ENCODE measurements around the gene DENND2A.
"Not testable (repeated sequence)": the region's sequence is repeated elsewhere in the genome, so short reads cannot be mapped to it uniquely, and the experiment has no call there.

DENND2A gene

GRCh38 chr7:140640727-140641523, at the start of gene DENND2A:
DENND2A (minus strand) TSS chr7:140640813; CDS start chr7:140602397, 38,416 bp downstream.
- DNase-seq = no peak

- DNase-seq = no peak
These were observed 48.9 kb upstream of the DENND2A start for GRCh38 chr7:140689199-140690152.

DNA sequence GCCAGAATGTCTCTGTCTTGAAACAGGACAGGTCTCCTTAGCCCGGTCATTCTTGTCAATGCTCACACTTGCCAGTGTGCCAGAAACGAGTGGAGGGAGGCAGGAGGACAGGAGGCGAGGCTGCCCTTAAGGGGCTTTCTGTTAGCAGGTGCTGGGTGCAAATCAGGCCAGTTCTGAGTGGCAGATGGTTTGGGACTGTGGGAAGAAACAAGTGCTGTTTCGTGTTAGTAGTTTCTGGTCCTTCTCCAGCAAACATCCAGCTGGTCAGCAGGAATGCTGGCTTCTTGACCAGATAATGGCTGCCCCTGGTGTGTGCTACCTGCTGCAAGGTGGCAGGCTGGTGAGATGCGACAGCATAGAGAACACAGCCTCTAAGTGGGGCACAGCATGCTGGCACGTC, 47.7 kb upstream of the DENND2A start:
- no peak for DNase-seq

DNA sequence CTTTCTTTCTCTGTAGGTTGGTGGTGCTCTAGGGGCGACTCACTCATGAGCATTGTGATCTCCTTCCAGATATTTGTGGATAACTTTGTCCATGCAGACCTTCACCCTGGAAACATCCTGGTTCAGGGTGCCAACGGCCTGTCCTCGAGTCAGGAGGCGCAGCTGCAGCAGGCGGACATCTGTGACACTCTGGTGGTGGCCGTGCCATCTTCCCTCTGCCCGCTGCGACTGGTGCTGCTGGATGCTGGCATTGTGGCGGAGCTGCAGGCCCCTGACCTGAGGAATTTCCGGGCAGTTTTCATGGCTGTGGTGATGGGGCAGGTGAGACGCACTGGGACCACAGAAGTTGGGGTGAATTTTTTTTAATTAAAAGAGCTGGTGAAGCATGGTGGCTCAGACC, 46.3 kb upstream of the DENND2A start:
- no peak for DNase-seq

GRCh38 chr7:140685407-140686087, 44.9 kb upstream of the DENND2A start:
- DNase-seq = no peak

DNA sequence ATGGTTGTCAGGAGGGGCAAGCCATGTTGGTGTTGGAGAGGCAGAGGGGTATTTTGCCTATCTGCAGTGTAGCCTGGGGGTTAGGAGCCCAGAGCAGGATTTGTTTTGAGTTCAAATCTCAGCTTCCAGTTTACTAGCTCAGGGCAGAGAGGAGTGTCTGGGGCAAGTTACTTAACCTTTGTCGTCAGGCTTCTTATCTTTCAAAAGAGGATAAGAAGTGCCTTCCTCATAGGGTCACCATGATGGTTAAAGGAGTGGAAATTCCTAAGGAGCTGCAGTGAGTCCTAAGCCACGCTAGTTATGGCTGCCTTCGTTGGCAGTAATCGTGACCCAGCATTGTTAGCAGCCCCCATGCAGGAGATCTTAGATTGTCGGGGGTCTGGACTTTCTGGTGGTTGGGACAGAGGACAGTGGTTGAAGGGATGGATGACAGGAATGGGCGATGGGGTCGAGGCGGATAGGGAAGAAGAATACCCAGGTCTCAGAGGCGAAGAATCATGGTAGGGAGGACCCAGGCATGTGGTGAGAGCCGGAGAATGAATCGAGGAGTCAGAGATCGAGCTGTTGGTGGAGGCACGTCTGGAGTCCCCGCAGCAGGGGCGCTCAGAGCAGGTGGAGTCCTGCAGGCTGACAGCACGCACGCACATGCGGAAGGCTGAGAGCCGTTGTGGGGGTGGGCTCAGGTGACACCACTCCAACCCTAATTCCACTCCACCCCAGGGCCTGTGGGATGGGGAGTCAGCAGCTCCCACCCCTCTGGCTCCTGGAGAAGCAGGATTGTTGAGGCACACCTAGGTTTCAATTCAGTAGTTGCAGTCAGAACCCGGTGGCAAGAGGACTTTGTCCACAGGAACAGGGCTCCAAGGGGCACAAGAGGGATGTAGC, 43.7 kb upstream of the DENND2A start:
- DNase-seq = no peak

DNA sequence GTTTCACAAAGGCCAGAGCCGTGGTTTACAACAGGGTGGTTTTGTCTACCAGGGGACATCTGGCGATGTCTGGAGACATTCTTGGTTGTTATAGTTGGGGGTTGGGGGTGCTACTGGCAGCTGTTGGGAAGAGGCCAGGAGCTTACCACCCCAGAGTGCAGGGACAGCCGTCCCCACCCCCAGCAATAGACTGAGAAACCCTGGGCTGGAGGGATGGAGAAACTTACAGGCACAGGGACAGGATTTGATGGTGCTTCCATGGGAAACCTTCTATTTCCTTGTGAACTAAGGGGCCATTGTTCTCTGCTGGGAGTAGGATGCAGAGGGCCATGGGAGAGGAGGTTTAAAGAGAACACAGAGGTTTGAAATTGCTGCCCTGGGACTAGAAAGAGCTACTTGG, 43.0 kb upstream of the DENND2A start:
- no peak for DNase-seq

DNA sequence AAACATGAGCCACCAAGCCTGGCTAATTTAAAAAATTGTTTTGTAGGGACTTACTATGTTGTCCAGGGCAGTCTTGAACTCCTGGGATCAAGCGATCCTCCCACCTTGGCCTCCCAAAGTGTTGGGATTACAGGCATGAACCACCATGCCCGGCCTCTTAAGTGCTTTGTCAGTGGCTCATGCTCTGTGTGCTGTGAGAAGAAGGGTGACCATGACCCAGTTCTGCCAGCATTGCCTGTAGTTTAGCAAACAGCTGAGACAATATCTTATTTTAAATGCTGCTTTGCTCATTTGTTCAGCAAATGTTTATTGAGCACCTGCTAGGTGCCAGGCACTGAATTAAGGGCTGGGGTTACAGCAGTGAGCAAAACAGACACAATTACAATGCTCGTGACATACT, 41.2 kb upstream of the DENND2A start:
- DNase-seq = no peak

- no peak for DNase-seq
These were observed 40.3 kb upstream of the DENND2A start for GRCh38 chr7:140680886-140681285.

GRCh38 chr7:140679186-140679585, 38.6 kb upstream of the DENND2A start:
- no peak for DNase-seq

DNA sequence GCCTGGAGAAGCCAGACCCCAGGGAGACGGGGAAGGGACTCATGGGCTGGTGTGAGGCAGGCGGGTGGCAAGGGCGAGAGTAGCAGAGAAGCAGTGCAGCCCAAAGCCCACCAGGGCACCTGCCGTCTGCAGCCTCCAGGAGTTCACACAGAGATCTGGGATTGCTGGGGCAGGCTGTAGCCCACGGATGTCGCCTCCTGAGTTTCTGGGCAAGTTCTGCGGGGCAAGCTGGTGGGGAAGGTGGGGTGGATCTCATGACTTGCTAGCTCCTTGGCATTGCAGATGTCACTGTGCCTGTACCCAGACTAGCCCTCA, 38.2 kb upstream of the DENND2A start:
- DNase-seq = no peak

DNA sequence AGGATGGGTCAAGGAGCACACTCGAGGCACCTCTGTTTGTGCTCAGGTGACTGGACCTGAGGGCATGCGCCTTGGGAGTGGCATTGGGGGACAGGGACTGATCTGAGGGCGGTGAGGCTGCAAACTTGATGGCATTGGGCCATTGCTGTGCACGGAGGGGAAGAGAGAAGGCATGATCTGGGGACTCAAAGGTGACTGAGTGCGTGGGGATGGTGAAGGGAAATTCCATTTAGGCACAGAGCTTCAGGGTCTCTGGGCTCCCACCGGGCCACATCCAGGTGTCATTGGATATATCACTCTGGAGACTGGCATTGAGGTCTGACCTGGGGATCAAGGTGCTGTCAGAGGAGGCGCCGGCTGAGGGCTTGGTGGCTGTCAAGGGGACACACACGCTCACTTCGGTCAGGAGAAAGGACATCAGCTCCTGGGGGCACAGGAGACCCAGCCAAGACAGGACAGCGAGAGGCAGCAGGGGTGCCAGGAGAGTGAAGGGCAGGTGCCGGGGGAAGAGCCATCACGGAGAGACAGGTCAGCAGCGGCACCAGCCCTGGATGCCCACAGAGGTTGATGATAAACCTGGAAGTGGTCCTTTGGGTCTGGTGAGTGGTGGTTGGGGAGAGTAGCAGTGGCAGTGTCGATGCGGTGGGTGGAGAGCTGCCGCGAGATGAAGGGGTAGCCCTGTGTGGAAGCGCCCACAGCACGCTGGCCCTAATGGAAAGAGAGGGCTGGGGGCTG, 37.6 kb upstream of the DENND2A start:
- no peak for DNase-seq

DNA sequence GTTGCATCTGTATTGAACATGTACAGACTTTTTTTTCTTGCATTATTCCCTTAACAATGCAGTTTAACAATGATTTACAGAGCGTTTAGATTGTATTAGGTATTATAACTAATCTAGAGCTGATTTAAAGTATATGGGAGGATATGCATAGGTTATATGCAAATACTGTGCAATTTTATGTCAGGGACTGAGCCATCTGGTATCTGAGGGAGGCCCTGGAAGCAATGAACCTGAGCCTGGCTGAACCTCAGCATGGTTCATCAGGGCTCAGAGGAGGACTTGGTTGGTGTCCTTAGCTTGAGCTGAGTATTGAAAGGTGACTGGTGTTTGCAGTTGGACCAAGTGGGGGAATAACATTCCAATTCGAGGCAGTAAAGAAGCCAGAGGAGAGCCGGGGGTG, 36.9 kb upstream of the DENND2A start:
- DNase-seq = no peak

DNA sequence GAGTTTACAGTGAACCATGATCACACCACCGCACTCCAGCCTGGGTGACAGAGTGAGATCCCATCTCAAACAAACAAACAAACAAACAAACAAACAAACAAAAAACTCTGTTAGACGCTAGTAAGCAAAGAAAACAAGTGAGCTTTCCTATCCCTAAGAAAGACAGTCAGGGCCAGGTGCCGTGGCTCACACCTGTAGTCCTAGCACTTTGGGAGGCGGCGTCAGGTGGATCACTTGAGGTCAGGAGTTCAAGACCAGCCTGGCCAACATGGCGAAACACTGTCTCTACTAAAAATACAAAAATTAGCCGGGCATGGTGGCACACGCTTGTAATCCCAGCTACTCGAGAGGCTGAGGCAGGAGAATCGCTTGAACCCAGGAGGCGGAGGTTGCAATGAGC, 36.3 kb upstream of the DENND2A start:
- not testable (repeated sequence) for DNase-seq

DNA sequence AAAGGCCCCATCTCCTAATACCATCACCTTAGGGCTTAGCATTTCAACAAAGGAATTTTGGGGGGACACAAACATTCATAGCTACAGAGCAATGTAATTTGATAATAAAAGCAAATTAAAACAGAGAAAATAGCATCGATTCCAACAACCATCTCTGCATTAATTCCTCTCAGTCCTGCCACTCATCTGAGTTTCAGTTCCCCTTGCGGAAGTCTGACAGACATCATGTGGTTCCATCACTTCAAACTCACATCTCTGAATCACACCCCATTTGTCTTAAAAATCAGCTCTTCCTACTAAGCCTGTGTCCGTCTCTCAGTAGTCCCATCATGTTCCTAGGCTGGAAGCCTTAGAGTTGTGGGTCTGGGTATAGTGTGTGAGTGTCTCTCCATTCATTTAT, 35.7 kb upstream of the DENND2A start:
- no peak for DNase-seq

DNA sequence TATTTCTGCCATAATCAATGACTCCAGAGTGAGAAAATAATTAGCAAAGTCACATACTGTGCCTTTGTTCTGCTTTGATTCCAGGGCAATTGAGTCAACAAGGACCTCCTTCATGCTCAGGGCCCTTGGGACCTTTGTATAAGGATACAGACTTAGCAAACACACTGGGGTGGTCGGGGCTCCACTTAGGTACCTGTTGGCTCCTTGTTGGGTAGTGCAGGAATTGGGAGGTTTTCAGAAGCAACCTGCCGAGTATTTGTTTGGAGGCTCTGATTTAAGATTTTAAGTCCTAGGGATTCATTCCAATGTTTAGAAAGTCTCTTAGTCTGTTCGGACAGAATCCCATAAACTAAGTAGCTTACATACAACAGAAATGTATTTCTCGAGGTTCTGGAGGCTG, 35.1 kb upstream of the DENND2A start:
- no peak for DNase-seq

DNA sequence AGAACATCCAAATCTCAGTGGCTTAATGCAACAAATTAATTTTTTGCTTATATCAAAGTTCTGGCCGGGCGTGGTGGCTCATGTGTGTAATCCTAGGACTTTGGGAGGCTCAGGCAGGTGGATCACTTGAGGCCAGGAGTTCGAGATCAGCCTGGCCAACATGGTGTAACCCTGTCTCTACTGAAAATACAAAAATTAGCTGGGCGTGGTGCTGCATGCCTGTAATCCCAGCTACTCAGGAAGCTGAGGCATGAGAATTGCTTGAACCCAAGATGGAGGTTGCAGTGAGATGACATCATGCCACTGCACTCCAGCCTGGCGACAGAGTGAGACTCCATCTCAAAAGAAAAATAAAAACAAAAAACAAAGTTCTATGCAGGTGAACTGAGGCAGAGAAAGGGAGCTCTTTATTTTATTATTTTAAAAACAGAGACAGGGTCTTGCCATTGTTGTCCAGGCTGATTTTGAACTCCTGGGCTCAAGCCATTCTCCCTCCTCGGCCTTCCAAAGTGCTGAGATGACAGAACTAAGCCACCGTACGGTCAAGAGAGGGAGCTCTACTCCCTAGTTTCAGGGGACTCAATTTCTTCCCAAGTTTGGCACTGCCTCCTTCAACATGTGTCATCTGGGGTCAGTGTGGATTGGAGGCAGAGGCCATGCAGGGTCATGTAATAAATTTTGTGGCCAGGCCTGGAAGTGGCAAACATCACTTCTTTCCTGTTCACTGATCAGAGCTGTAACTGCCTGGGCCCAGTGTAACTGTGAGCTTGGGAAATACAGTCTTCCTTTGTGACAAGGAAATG, 34.5 kb upstream of the DENND2A start:
- peak; percentile 74 for DNase-seq

DNA sequence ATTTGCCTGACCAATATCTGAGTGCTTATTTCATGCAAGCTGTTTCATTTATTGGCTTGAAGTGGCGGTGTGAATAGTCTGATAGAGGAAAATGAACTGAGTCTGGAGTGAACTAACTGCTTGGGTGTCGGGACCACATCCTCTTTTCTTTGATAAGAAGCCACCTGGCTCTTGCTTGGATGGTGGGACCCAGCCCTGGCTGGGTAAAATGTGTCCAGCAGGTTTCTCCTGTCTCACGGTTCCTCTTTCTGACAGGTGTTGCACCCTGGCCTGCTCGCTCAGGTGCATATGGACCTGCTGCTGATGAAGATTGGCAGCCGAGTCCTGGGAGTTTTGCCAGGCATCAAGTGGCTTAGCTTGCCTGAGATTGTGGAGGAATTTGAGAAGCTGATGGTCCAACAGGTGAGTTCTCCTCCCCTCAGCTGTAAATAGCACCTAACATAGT, 33.8 kb upstream of the DENND2A start:
- DNase-seq = no peak

GRCh38 chr7:140673774-140674155, 33.2 kb upstream of the DENND2A start:
- no peak for DNase-seq

DNA sequence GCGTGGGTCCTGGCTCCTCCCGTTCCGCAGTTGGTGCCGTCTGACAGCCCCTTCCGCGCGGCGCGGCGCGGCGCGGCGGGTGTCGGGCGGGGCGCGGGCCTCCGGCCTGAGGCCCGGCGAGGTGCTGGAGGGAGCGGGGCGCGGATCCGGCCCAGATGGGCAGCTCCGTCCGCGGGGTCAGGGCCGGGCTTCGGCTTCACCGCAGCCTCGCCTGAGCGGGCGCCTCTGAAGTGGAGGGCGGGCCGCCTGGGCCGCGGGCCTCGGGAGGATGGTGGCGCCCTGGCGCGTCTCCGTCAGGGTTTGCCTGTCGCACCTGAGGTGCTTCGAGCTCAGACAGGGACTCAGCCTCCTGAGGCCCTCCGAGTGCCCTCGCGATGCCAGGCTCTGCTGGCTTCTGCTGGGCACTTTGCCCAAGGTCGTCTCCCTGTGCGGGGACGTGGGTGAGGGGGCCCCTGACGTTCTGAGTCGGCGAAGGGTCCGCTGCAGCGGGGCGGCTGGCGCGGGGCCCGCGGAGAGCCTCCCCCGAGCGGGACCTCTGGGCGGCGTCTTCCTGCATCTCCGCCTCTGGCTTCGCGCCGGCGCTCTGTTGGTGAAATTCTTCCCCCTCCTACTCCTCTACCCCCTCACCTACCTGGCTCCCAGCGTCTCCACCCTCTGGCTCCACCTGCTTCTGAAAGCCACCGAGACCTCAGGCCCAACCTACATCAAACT, 32.6 kb upstream of the DENND2A start:
- DNase-seq = peak; percentile 54

Measured in hematopoietic multipotent progenitor cell treated with erythropoietin and hydrocortisone succinate and interleukin-3 and kit ligand, for 6 days (in vitro differentiated cells).